Hepatocyte (in vitro differentiated cells): ENCODE data around the gene CCDC102B. TPM values are rescaled to one million over a fixed set of nuclear protein-coding genes. Genes with fewer than 3 reads are reported as not detected.

Experiments used
- DNase-seq: peaks from one replicate; pipeline ENCODE4 v3.0.0-alpha.2; 2016; ENCODE audit warnings: low spot score
- H2AFZ ChIP-seq: fragments of 200-600 bp; sonication (generic); 2 replicates; pipeline ENCODE4 v1.6.0; 2016; ENCODE audit warnings: antibody characterized with exemption, mild to moderate bottlenecking
- H3K27ac ChIP-seq: fragments of 200-600 bp; sonication (generic); 2 replicates; pipeline ENCODE4 v1.5.1; 2016; ENCODE audit warnings: mild to moderate bottlenecking
- H3K27me3 ChIP-seq: fragments of 200-600 bp; sonication (generic); 2 replicates; pipeline ENCODE4 v1.6.1; 2016
- H3K36me3 ChIP-seq: fragments of 200-600 bp; sonication (generic); replicated peaks from 2 replicates; pipeline ENCODE4 v1.5.1; 2016; ENCODE audit warnings: low read depth; ENCODE audit not compliant: insufficient read depth
- H3K4me1 ChIP-seq: fragments of 200-600 bp; sonication (generic); 2 replicates; pipeline ENCODE4 v1.5.1; 2016; ENCODE audit warnings: mild to moderate bottlenecking, moderate library complexity; ENCODE audit not compliant: insufficient read depth
- H3K4me2 ChIP-seq: fragments of 200-600 bp; sonication (generic); 2 replicates; pipeline ENCODE4 v1.6.0; 2016
- H3K4me3 ChIP-seq: fragments of 200-600 bp; sonication (generic); 2 replicates; pipeline ENCODE4 v1.5.1; 2016; ENCODE audit warnings: mild to moderate bottlenecking
- H3K79me2 ChIP-seq: fragments of 200-600 bp; sonication (generic); 2 replicates; pipeline ENCODE4 v1.6.0; 2017; ENCODE audit warnings: mild to moderate bottlenecking
- H3K9me2 ChIP-seq: fragments of 200-600 bp; sonication (generic); replicated peaks from 2 replicates; pipeline ENCODE4 v1.6.0; 2017; ENCODE audit warnings: mild to moderate bottlenecking; ENCODE audit not compliant: insufficient read depth
- H3K9me3 ChIP-seq: fragments of 200-600 bp; sonication (generic); 2 replicates; pipeline ENCODE4 v1.5.1; 2016; ENCODE audit warnings: low read depth, mild to moderate bottlenecking
- H4K20me1 ChIP-seq: fragments of 200-600 bp; sonication (generic); 2 replicates; pipeline ENCODE4 v1.6.0; 2016; ENCODE audit warnings: mild to moderate bottlenecking; ENCODE audit not compliant: insufficient read depth, poor library complexity, severe bottlenecking
- EZH2 ChIP-seq: fragments of 200-600 bp; sonication (generic); IDR thresholded peaks from 2 replicates; pipeline ENCODE4 v1.6.1; 2016; ENCODE audit warnings: antibody characterized with exemption, mild to moderate bottlenecking, borderline replicate concordance
- EZH2phosphoT487 ChIP-seq: fragments of 200-600 bp; sonication (generic); IDR thresholded peaks from one replicate; pipeline ENCODE4 v1.6.1; 2018; ENCODE audit warnings: antibody characterized with exemption, mild to moderate bottlenecking, low read depth, moderate library complexity; ENCODE audit not compliant: unreplicated experiment, severe bottlenecking
- WGBS: methylation state at CpG from one replicate; pipeline ENCODE4 v1.1.6; 2016; ENCODE audit warnings: low lambda C conversion rate; ENCODE audit errors: missing lambda C conversion rate; 5-methylcytosine and 5-hydroxymethylcytosine counted together
- polyA plus RNA-seq: library from polyadenylated mRNA; unstranded; fragments of >200 nt; fragmentation: Nextera tagmentation; extraction: Ambion mirVana; gene quantifications from 2 replicates; pipeline ENCODE4 v1.2.1, GENCODE V29; 2016
- total RNA-seq: library from RNA; depleted of rRNA; stranded (reverse); fragments of >200 nt; gene quantifications from 2 replicates; pipeline ENCODE4 v1.2.3, GENCODE V29; 2014
- TF ChIP-seq, protein P1 (sequence below): fragments of 200-600 bp; sonication (generic); IDR thresholded peaks from 2 replicates; pipeline ENCODE4 v1.5.1; 2016; ENCODE audit warnings: antibody characterized with exemption, mild to moderate bottlenecking; ENCODE audit not compliant: poor library complexity

Gene CCDC102B
- total and polyA plus RNA-seq, 2 experiments from 2014 or later, result 2.8 to 5.4 TPM

DNA sequence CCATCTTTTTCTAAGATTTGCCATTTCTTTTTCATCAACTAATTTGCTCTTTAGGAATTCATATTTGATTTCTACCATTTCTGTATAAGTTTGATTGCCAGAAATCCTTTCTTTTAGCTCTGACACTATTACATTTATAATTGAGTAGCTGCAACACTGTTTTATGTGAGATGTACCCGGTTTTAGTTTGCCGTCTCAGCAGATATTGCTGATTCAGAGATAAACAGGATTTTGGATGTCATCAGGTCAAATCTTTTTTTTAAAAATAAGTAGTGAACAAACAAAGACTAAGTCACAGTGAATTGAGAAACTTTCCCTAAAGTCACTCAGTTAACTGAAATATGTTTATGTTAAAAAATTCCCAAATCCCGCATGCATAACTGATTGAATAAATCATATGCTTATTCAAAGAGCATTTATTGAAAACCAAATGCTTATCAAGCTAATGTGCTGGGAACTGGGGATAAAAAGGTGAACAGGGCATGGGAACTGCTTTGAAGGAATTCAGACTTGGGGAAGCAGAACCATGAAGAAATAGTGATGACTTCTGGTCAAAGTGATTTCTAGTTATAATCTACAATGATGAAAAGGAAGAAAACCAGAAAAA lies 19.5 kb upstream of the CCDC102B start:
- no peak overlapping the region for H3K27ac ChIP-seq
- H3K4me2 ChIP-seq, result no peak overlapping the region
- WGBS, result 74% methylated on average over 3 of the region's 3 CpGs

DNA sequence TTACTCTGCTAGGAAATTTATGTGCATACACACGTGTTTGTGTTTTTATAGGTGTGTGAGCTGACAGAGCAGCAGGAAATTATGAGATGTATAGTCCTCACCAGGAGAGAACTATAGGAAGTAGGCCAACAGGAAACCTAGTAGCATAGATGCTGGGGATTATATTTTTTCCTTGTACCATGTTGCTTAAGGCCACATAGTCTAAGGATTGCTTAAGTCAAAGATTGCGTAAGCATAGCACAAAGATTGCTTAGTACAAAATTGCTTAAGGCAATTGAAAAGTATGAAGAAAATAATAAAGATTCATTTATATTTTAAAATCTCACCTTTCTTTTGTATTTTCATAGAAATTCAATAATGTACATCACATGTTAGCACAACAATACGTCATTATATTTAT lies 18.7 kb upstream of the CCDC102B start:
- no peaks in the 10 kb centered on the region for H4K20me1 ChIP-seq
- H3K9me3 ChIP-seq, result no peaks in the 10 kb centered on the region
- H2AFZ ChIP-seq, result no peak overlapping the region
- no peaks in the 10 kb centered on the region for H3K36me3 ChIP-seq
- H3K4me3 ChIP-seq, result no peak overlapping the region
- no peaks in the 10 kb centered on the region for H3K79me2 ChIP-seq
- H3K27ac ChIP-seq, result no peak overlapping the region
- no peaks in the 10 kb centered on the region for H3K27me3 ChIP-seq
- DNase-seq, result peak; percentile 14
- no peak for TF ChIP-seq EZH2
- no peak for TF ChIP-seq EZH2phosphoT487
- TF ChIP-seq, protein P1, sequence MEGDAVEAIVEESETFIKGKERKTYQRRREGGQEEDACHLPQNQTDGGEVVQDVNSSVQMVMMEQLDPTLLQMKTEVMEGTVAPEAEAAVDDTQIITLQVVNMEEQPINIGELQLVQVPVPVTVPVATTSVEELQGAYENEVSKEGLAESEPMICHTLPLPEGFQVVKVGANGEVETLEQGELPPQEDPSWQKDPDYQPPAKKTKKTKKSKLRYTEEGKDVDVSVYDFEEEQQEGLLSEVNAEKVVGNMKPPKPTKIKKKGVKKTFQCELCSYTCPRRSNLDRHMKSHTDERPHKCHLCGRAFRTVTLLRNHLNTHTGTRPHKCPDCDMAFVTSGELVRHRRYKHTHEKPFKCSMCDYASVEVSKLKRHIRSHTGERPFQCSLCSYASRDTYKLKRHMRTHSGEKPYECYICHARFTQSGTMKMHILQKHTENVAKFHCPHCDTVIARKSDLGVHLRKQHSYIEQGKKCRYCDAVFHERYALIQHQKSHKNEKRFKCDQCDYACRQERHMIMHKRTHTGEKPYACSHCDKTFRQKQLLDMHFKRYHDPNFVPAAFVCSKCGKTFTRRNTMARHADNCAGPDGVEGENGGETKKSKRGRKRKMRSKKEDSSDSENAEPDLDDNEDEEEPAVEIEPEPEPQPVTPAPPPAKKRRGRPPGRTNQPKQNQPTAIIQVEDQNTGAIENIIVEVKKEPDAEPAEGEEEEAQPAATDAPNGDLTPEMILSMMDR, result no peak
- no peaks in the 10 kb centered on the region for H3K4me1 ChIP-seq
- no peak overlapping the region for H3K4me2 ChIP-seq
- WGBS, result 75% methylated on average over 3 of the region's 3 CpGs
- no peaks in the 10 kb centered on the region for H3K9me2 ChIP-seq

More for the DNA sequence above, 19.5 kb upstream of the CCDC102B start:
- Histone ChIP-seq H3K4me1 (no peaks in the 10 kb centered on the region), H3K79me2 (no peaks in the 10 kb centered on the region), H3K9me2 (no peaks in the 10 kb centered on the region), H3K4me3 (no peak overlapping the region), H3K36me3 (no peaks in the 10 kb centered on the region), H2AFZ (no peak overlapping the region), H3K27me3 (no peaks in the 10 kb centered on the region), H3K9me3 (no peaks in the 10 kb centered on the region), H4K20me1 (no peaks in the 10 kb centered on the region)
- TF ChIP-seq, protein P1, result no peak
- TF ChIP-seq EZH2, result no peak
- no peak for TF ChIP-seq EZH2phosphoT487
- no peak for DNase-seq

DNA sequence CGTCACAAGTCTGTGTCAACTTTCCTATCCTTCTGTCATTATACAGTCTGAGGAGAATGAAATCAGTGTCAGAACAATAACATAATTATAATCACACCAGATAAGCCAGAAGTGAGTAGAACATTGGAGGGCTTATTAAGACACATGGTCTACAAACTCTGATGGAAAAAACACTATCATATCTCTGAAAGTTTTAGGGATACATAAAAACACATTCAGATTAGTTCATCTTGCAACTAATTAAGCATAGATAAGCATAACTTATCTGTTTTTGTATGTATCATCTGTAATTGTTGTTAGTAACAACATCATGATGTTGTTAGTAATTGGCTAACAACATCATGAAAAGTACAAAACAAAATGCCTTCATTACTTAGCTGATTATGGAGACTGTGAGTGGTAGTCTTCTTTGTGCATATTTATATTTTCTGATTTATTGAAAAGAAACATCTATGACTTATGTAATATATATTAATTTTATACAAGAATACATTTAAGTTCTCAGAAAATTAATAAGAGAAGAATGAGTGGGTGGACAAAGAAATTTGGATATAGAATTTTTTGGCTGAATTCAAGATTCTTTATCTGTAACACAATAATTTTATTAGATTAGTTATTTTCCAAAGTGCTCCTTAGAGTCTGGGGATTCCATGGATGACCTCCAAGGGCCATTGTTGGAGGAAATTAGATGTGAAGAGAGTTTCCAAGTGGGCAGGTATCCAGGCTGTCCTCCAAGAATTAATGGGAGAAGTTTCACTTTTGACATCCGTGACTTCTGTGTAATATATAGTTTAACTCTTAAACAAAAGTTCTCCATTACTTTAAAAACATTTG lies 16.9 kb upstream of the CCDC102B start:
- no peaks in the 10 kb centered on the region for H3K36me3 ChIP-seq
- H3K27me3 ChIP-seq, result no peaks in the 10 kb centered on the region
- TF ChIP-seq EZH2phosphoT487, result no peak
- TF ChIP-seq, protein P1, result no peak
- no peak for TF ChIP-seq EZH2
- no peaks in the 10 kb centered on the region for H3K4me1 ChIP-seq
- no peak overlapping the region for H3K4me2 ChIP-seq
- H2AFZ ChIP-seq, result no peak overlapping the region
- H3K27ac ChIP-seq, result no peak overlapping the region
- WGBS, result 85% methylated on average over 2 of the region's 2 CpGs
- H3K79me2 ChIP-seq, result no peaks in the 10 kb centered on the region
- no peaks in the 10 kb centered on the region for H3K9me2 ChIP-seq
- H4K20me1 ChIP-seq, result no peaks in the 10 kb centered on the region
- no peak overlapping the region for H3K4me3 ChIP-seq
- no peaks in the 10 kb centered on the region for H3K9me3 ChIP-seq
- DNase-seq, result no peak
